ENCODE data around the gene SH2D5. TPM values are rescaled to one million over a fixed set of nuclear protein-coding genes. Genes with fewer than 3 reads are reported as not detected.

Gene SH2D5
- total and polyA plus RNA-seq, 2 donors (not counting 3 experiments of a cell fraction or from before 2014, with no cell fraction given) = 0.23 to 1.0 TPM

DNA sequence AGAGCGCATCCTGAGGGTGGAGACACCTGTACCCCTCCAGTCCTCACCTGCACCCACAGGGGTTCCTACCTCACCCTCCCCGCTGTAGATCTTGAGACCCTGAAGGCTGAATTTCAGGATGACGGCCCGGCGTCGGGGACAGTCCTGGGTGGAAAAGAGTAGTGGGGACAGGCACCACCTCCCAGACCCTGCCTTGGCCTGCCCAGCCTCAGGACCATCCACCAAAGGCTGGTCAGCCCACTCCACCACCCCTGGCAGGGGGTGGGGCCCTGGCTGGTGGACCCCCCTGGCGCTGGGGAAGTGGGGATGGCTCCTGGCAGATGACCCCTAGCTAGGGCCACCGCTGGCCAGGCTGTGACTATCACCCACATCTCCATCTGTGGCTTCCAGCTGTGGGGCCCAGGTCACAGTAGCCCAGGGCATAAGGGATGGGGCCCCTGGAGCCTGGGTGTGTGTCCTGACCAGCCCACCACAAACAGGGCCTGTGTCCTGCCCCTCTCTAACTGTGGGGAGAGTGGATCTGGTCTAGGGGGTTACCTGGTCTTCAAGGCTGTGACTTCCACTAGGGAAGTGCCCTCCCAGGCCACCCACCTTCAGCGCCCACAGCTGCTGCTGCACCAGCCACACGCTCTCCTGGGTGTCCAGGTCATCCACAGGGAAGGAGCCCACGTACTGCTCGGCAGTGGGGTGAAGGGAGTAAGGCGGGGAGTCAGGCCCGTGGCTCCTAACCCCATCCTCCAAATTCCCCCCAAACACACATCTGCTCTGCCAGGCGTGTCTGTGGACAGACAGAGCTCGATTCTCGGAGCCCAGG, 5.4 kb downstream of the SH2D5 start:
- intact Hi-C loops (cut with micrococcal nuclease) (no loop called here), dilution Hi-C loops (cut with MboI; ENCODE audit: extremely low pct_ligation_motif_present, low sequenced_read_pairs) (no loop called here)
- CTCF ChIA-PET = interaction anchor here (1.2 to 1.9 kb wide), 3 partner anchors 9 to 468 kb away, joined by 3 to 12 read pairs (median 5); partner anchors contain the start of gene KIF17
- H3K36me3 ChIP-seq (ENCODE audit: control insufficient read depth in 2 of 2, extremely low read depth in 1 of 2, insufficient read depth in 2 of 2, low read length in 2 of 2) = no peaks in the 10 kb centered on the region
- FAIRE-seq = no peak
- POLR2A ChIA-PET = no interaction called here
- no peak overlapping the region for H2AFZ ChIP-seq (ENCODE audit: low read depth, low read length)
- no peak overlapping the region for H3K4me2 ChIP-seq (ENCODE audit: insufficient read depth, low read length)
- no peak for DNase-seq (ENCODE audit: low read depth, low spot score)
- H4K20me1 ChIP-seq (replicated peaks; ENCODE audit: control insufficient read depth, extremely low read depth, insufficient read depth, low read length) = no peaks in the 10 kb centered on the region
- no peaks in the 10 kb centered on the region for H3K9me1 ChIP-seq (replicated peaks; ENCODE audit: control insufficient read depth, extremely low read depth, insufficient read depth, low read length)
- no peak overlapping the region for H3K9ac ChIP-seq (replicated peaks; ENCODE audit: extremely low read depth, insufficient read depth, low read length)
- H3K4me1 ChIP-seq (ENCODE audit: control insufficient read depth, extremely low read depth, insufficient read depth, low read length) = no peaks in the 10 kb centered on the region
- H3K4me3 ChIP-seq (replicated peaks in 1 of 3; ENCODE audit: insufficient read depth in 1 of 3, low read depth in 1 of 3, low read length in 3 of 3) = no peak overlapping the region
- no peak overlapping the region for H3K27ac ChIP-seq (ENCODE audit: insufficient read depth, low read depth, low read length)
- BruUV-seq (replicated peaks) = no TSS peak
- H3K9me3 ChIP-seq (replicated peaks; ENCODE audit: control insufficient read depth, insufficient read depth, low read length) = no peaks in the 10 kb centered on the region
- TF ChIP-seq, protein P1, sequence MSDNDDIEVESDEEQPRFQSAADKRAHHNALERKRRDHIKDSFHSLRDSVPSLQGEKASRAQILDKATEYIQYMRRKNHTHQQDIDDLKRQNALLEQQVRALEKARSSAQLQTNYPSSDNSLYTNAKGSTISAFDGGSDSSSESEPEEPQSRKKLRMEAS (IDR thresholded peaks at IDR 0.05; ENCODE audit: insufficient read depth, insufficient read length) = no peak
- TF ChIP-seq POLR2A (IDR thresholded peaks at IDR 0.05; ENCODE audit: low read depth, low read length) (no peak), FOS (IDR thresholded peaks at IDR 0.05; ENCODE audit: borderline replicate concordance, insufficient read depth, low read length) (no peak), JUN (IDR thresholded peaks at IDR 0.05; ENCODE audit: borderline replicate concordance, insufficient read depth, insufficient read length, low read depth) (no peak), EZH2 (IDR thresholded peaks at IDR 0.05; ENCODE audit: borderline replicate concordance, low read depth, low read length, severe bottlenecking) (no peak), GATA2 (IDR thresholded peaks at IDR 0.05; ENCODE audit: insufficient read depth, insufficient read length, low read depth, low read length) (no peak), POLR2AphosphoS5 (IDR thresholded peaks at IDR 0.05; ENCODE audit: insufficient read depth, low read depth, low read length) (no peak), MYC (IDR thresholded peaks at IDR 0.05; ENCODE audit: low read depth, low read length) (no peak)
- TF ChIP-seq, protein P2, sequence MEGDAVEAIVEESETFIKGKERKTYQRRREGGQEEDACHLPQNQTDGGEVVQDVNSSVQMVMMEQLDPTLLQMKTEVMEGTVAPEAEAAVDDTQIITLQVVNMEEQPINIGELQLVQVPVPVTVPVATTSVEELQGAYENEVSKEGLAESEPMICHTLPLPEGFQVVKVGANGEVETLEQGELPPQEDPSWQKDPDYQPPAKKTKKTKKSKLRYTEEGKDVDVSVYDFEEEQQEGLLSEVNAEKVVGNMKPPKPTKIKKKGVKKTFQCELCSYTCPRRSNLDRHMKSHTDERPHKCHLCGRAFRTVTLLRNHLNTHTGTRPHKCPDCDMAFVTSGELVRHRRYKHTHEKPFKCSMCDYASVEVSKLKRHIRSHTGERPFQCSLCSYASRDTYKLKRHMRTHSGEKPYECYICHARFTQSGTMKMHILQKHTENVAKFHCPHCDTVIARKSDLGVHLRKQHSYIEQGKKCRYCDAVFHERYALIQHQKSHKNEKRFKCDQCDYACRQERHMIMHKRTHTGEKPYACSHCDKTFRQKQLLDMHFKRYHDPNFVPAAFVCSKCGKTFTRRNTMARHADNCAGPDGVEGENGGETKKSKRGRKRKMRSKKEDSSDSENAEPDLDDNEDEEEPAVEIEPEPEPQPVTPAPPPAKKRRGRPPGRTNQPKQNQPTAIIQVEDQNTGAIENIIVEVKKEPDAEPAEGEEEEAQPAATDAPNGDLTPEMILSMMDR (IDR thresholded peaks at IDR 0.05; ENCODE audit: extremely low read depth in 1 of 2, insufficient read depth in 1 of 2, low read depth in 1 of 2, low read length in 2 of 2) = no peak
- H3K27me3 ChIP-seq (ENCODE audit: control insufficient read depth in 2 of 2, insufficient read depth in 2 of 2, low read length in 2 of 2) = peaks cover 7 to 16% of the 10 kb centered on the region in 2 experiments
- H3K79me2 ChIP-seq (ENCODE audit: control insufficient read depth, insufficient read depth, low read length) = no peaks in the 10 kb centered on the region

Data from endothelial cell of umbilical vein (primary cell).